GM12872 (cell line): ENCODE data around the gene MAPK8IP1.

Experiments used
- CTCF ChIP-seq: IDR thresholded peaks from 3 replicates; pipeline ENCODE4 v1.5.1; 2011; ENCODE audit warnings: low read depth, mild to moderate bottlenecking, low read length, moderate library complexity; ENCODE audit not compliant: insufficient read depth

Gene MAPK8IP1

GRCh38 chr11:45935349-45936064, 50.1 kb downstream of the MAPK8IP1 start:
- no peak for TF ChIP-seq CTCF

- no peak for TF ChIP-seq CTCF
Measured at GRCh38 chr11:45936511-45937054, 51.1 kb downstream of the MAPK8IP1 start.

GRCh38 chr11:45937916-45938315, 52.5 kb downstream of the MAPK8IP1 start:
- no peak for TF ChIP-seq CTCF

GRCh38 chr11:45939836-45940235, 54.4 kb downstream of the MAPK8IP1 start:
- TF ChIP-seq CTCF = no peak

- no peak for TF ChIP-seq CTCF
Measured at GRCh38 chr11:45941285-45941684, 55.8 kb downstream of the MAPK8IP1 start.

GRCh38 chr11:45942381-45942780, 56.9 kb downstream of the MAPK8IP1 start:
- no peak for TF ChIP-seq CTCF

GRCh38 chr11:45945397-45945999, 60.0 kb downstream of the MAPK8IP1 start:
- no peak for TF ChIP-seq CTCF
